ENCODE data around the gene APIP.

DNA sequence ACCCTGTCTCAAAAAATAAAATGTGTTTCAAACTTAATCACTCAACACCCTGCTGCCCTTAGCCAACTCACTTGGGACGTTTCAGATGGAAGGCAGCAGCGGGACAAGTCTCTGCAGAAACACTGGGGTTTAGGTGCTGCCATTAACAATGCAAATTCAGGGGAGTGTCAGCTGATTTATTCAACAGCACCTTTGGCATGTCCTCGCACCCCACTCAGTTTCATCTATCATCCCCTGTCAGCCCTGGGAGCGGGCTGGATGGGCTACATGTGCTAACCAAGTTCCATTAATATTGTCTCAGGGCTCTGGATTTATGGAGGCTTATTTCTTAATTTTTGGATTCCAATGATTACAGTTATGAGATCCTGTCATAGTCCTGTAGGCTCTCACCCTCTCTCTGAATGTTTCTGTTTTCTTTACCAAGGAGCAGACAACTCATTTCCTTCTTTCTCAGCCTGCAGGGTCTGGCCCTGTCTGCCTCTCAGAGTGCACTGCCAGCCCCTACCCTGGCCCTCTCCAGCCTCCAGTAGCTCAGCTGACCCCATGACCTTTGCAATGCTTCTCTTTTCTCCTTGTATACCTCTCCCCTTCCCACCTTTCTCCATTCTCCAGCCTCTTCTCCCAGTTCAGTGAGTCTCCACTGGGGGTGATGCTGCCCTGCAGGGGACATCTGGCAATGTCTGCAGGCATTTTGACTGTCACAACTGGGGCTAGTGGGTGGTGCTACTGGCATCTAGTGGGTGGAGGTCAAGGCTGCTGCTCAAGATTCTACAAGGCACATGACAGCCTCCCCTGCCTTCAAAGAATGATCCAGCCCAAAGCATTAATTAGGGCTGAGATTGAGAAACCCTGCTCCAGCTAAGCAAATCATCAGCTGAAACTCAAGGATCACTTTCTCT is 79.0 kb downstream of the APIP start:
- TF ChIP-seq, protein P1, sequence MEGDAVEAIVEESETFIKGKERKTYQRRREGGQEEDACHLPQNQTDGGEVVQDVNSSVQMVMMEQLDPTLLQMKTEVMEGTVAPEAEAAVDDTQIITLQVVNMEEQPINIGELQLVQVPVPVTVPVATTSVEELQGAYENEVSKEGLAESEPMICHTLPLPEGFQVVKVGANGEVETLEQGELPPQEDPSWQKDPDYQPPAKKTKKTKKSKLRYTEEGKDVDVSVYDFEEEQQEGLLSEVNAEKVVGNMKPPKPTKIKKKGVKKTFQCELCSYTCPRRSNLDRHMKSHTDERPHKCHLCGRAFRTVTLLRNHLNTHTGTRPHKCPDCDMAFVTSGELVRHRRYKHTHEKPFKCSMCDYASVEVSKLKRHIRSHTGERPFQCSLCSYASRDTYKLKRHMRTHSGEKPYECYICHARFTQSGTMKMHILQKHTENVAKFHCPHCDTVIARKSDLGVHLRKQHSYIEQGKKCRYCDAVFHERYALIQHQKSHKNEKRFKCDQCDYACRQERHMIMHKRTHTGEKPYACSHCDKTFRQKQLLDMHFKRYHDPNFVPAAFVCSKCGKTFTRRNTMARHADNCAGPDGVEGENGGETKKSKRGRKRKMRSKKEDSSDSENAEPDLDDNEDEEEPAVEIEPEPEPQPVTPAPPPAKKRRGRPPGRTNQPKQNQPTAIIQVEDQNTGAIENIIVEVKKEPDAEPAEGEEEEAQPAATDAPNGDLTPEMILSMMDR (IDR thresholded peaks at IDR 0.05): no peak
- TF ChIP-seq POLR2A (IDR thresholded peaks at IDR 0.05): no peak

Measured in Peyer's patch (tissue), 4 donors.